GM21528 (cell line): Measurements from ENCODE around the gene SLC12A8.

Experiments used
- ATAC-seq: cut with Tn5 transposase; IDR thresholded peaks from one replicate; pipeline ENCODE4 v1.9.1; 2021; ENCODE audit warnings: mild to moderate bottlenecking, moderate library complexity; ENCODE audit not compliant: unreplicated experiment, low FRiP score

The SLC12A8 gene

GRCh38 chr3:125058529-125058928 is 154.0 kb downstream of the SLC12A8 start:
- ATAC-seq, result no peak

DNA sequence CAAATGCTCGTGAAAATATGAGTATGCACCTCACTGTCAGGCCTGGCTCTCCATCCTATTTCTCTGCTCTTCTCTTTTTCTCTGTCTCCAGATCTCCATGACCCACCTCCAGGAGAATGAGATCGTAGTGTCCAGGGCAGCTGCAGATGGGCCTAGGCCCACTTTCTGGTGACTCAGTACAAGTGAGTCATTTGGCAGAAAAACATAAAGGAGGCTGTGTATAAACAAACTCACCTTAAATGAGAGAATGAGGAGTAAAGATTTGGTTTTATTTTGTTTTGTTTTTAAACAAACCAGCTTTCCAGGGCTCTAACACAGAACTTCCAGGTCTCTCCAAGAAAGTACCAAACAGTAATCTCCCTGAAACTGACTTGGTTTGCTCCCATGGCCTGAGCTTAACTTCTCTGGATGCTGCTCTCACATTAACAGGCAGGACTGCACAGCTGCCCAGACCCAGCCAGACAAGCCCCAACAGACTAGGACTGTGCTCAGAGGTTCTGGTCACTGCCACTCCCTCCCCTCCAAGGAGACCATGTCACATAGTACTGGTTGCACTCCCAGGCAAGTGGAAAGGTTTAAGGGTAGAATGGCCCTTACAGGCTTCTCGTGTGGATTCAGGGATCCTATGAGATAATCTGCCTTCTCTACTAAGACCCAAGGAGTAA is 155.2 kb downstream of the SLC12A8 start:
- ATAC-seq, result no peak

- peak; percentile 54 for ATAC-seq
These were observed 156.4 kb downstream of the SLC12A8 start, which contains the start of gene HEG1 for GRCh38 chr3:125055913-125056745. Gene HEG1 (minus strand): TSS chr3:125055997. CDS start chr3:125055890, 107 bp downstream.

GRCh38 chr3:125055331-125055912 is 157.1 kb downstream of the SLC12A8 start:
- ATAC-seq, result peak; percentile 16

DNA sequence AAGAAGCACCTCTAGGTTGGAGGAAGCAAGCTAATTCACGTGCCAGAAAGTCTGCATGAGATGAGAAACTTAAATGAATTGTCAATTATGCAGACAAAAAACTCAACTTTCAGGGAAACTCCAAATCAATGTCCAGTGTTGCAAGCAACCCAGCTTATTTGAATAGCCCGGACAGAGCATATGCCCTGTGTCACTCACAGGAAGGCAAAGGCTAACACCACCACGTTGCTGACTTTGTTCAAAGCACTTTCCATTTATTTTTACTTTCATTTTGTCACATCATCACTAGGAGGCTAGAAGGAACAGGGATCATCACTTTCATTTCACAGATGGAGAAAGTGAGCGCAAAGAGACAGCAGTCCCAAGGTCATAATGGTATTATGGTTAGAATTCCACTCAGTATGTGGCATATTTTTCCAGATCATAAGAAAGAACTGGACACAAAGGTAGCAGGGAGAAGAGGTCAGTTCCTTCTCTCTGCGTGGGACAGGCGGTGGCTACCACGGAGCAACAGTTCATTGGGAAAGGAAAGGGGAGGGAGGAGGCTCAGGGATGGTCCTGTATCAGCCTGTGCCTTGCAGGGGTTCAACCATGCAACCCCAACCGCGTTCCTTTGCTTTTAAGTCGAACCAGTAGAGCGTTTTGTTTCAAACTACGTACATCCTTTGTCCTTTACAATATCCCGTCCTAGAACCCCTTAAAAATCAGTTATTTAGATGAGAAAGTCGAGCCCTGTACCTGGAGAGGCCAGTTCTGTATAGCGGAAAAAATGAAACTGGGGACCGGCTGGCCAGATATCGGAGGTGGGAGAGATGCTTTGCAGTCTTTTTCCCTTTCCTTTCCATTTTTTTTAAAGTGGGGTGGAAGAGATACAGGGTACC is 157.9 kb downstream of the SLC12A8 start:
- no peak for ATAC-seq

- ATAC-seq, result no peak
These were observed 158.5 kb downstream of the SLC12A8 start for GRCh38 chr3:125054062-125054448.

GRCh38 chr3:125053304-125053699 is 159.2 kb downstream of the SLC12A8 start:
- ATAC-seq, result no peak

DNA sequence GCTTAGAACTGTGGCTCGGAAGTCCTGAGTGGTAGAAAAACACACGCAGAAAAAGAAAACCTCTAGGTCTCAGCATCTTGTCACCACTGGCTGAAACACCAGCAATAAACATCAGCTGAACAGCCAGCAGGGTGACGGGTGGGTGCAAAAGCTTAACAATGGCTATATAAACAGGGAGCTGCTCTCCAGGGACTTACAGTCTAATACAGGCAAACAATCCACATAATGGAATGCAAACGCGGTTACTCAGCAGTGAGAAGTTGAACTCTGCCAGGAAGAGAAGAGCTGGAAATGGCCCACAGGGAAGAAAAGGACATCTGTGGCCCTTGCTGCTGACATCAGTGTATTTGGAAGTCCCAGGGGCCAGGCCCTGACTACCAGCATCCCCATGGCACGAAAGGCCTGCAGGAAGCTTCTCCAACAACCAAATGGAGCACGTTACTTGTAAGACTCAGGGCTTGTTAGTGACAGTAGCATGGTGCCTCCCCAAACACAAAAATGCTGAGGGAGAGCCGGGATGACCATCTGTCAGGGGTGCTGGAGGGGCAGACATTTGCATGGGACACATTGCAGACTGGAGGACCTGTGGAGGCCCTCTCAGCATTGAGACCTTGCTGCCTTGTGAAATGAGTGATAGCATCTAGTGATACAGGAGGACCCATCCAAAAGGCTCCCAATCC is 159.8 kb downstream of the SLC12A8 start:
- no peak for ATAC-seq

GRCh38 chr3:125051715-125052581 is 160.6 kb downstream of the SLC12A8 start:
- no peak for ATAC-seq

GRCh38 chr3:125051205-125051604 is 161.3 kb downstream of the SLC12A8 start:
- ATAC-seq, result no peak

GRCh38 chr3:125050488-125051090 is 162.0 kb downstream of the SLC12A8 start:
- no peak for ATAC-seq

DNA sequence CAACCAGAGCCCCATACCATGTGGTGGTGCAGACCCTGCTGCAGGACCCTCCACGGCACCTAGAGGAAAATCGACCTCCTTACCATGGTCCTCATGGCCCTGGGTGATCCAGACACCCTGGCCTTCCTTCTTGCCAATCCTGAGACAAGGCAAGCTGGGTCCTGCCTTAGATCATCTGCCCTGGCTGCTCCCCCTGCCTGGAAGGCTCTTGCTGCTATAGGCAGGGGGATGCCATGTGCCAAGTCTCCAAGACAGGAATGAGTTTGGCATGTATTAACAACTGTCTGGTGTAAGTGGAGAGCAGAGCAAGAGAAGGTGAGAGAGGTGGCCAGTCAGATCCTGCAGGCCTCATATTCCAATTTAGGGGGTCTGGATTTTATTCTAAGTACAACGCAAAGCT is 164.3 kb downstream of the SLC12A8 start:
- ATAC-seq, result no peak

GRCh38 chr3:125045965-125046364 is 166.6 kb downstream of the SLC12A8 start:
- ATAC-seq, result no peak

GRCh38 chr3:125045194-125045593 is 167.4 kb downstream of the SLC12A8 start:
- no peak for ATAC-seq

GRCh38 chr3:125043599-125044151 is 168.9 kb downstream of the SLC12A8 start:
- no peak for ATAC-seq

DNA sequence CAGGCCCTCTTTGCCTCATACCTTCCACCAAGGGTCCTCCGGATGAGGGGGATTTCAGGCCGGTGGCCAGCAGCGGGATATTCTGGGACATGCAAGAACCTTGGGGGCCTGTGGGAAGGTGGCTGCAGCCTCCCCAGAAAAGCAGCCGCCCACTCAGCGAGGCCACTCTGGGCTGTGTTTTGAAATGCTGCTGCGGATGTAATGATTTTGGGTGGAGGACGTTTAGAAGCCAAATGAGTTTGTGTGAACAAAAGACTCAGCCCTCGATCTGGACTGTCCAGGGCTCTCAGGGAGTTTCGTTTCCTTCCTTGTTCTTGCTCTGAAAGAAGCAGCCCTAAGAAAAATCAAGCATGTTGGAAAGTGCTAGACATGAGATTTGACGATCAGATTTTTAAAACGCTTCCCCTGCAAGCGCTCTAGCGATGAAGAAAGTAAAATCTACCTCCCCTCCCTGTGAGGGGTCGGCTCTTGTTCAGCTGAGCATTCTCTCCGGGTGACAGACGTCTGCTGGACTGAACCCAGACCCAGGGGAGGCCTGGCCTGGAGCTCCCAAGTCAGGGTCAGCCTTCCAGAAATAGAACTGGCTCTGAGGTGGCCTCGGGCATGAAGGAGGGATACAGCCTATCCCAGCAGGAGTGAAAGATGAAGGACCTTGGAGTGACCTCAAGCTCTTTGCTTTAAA is 169.7 kb downstream of the SLC12A8 start:
- no peak for ATAC-seq

DNA sequence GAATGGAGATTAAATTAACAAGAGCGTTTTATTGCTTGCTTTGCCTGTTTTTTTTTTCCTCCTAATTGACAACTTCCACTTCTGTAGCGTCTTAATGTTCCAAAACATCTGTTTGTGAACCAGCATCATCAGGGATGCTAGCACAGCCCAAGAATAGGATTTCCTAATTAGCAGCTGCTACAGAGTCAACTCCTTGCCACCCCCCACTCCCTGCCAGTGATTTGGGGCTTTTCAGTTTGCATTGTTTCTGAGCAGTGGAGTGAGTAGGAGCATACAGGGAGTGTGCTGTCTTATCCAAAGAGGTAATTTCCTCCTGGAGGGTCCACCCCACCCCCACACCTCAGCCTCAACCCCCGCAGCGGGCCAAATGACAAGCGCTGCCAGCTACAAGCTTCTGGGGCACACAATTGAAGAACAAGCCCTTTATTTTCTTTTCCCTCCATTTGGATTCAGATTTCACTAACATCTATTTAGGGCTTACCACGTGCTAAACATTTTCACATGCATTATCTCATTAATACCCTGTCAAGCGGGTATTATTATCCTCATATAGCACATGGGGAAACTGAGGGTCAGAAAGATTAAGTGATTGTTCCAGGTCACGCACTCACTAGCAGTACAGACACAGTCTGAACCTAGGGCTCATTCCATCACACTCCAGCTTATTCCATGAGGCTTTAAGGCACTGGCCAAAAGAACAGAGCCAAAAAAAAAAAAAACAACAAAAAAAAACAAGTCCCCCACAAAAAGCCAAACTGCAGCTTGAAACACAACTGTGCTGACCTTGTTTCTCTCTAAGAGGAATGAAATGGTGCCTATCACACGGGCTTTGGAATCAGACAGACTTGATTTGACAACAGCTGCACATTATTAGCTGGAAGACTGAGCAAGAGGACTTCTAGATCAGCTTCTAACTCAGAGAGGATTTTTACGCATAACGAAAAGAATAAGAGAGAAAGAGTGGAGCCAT is 173.1 kb downstream of the SLC12A8 start:
- no peak for ATAC-seq
